ENCODE data around the gene MYO9B.

Gene MYO9B

DNA sequence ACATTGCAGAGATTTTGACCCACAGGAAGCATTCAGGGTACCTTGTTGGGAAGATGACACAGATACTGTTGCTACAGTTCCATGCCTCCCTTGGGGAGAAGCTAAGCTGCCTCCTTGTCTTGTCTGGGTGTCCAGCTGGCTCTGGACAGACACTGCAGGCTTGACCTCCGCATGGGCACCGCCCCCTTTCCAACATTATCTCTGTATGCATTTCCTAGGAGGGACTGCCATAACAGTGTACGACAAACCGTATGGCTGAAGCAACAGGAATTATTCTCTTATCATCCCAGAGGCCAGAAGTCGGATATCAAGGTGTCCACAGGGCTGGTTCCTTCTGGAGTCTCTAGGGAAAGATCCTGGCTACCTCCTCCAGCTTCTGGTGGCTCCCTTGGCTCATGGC is 72.6 kb downstream of the MYO9B start:
- TF ChIP-seq, protein P1, sequence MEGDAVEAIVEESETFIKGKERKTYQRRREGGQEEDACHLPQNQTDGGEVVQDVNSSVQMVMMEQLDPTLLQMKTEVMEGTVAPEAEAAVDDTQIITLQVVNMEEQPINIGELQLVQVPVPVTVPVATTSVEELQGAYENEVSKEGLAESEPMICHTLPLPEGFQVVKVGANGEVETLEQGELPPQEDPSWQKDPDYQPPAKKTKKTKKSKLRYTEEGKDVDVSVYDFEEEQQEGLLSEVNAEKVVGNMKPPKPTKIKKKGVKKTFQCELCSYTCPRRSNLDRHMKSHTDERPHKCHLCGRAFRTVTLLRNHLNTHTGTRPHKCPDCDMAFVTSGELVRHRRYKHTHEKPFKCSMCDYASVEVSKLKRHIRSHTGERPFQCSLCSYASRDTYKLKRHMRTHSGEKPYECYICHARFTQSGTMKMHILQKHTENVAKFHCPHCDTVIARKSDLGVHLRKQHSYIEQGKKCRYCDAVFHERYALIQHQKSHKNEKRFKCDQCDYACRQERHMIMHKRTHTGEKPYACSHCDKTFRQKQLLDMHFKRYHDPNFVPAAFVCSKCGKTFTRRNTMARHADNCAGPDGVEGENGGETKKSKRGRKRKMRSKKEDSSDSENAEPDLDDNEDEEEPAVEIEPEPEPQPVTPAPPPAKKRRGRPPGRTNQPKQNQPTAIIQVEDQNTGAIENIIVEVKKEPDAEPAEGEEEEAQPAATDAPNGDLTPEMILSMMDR (conservative IDR thresholded peaks at IDR 0.05; ENCODE audit: low read depth, low read length): no peak

DNA sequence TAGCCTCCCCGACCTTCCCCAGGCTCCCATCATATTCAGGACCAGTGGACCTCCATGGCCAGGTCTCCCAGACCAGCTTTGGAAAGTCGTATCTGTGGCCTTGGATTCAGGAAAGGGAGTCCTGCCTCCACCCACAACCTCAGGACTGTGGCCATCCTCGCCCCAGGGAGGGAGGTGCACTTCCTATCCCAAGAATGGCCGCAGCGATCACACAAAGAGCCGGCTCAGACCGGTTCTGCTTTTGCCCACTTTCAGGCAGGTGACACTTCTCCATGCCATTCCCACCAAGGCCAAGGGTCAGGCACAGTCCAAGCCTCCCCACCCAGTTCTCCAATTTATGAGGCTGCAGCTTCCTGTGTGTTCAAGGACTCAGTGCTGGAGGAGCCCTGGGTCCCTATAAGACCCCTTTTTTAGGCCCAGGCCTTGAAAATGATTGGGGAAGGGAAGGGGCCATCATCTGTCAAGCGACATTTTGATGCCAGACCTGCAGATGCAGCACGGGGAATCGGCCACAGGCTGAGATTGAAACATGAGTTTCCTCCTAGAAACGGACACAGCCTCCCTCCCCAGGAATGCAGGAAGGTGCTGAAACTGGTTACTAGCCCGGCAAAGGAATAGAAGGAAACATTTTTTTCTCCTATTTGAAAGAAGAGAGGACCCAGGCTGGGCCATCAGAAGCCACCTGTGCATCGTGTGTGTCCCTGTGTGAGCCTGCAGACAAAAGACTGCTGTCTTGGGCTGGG is 74.0 kb downstream of the MYO9B start:
- DNase-seq (ENCODE audit: low read depth): no peak
- TF ChIP-seq, protein P1 (conservative IDR thresholded peaks at IDR 0.05; ENCODE audit: low read depth, low read length): no peak
- H3K4me3 ChIP-seq (ENCODE audit: low read length): no peak overlapping the region

More for the DNA sequence above, 72.6 kb downstream of the MYO9B start:
- H3K4me3 ChIP-seq (ENCODE audit: low read length): no peak overlapping the region
- no peak for DNase-seq (ENCODE audit: low read depth)

DNA sequence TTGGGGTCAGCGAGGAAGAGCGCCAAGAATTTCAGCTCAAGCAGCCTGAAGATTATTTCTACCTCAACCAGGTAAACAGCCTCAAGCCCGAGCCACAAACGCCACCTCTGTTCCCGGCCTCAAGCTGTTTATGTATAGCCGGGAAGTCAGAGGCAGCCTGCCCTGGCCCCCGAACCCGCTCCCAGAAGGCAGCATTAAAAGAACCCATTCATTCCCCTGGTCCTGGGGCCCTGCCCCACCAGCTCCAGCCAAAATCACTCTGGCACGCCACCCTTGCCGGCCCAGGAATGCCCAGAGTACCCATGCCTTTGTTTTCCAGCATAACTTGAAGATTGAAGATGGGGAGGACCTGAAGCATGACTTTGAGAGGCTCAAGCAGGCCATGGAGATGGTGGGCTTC is 78.4 kb downstream of the MYO9B start:
- no peak for DNase-seq (ENCODE audit: low read depth)
- H3K4me3 ChIP-seq (ENCODE audit: low read length): no peak overlapping the region
- TF ChIP-seq, protein P1 (conservative IDR thresholded peaks at IDR 0.05; ENCODE audit: low read depth, low read length): no peak

DNA sequence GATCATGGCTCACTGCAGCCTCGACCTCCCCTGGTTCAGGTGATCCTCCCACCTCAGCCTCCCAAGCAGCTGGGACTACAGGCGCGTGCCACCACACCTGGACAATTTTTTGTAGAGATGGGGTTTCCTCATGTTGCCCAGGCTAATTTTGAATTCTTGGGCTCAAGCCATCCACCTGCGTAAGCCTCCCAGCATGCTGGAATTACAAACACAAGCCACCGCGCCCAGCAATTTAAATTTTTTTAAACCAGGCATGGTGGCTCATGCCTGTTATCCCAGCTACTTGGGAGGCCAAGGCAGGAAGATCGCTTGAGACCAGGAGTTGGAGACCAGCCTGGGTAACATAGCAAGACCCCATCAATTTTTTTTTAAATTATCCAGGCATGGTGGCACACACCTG is 79.7 kb downstream of the MYO9B start:
- TF ChIP-seq, protein P1 (conservative IDR thresholded peaks at IDR 0.05; ENCODE audit: low read depth, low read length): no peak
- no peak for DNase-seq (ENCODE audit: low read depth)
- H3K4me3 ChIP-seq (ENCODE audit: low read length): no peak overlapping the region

DNA sequence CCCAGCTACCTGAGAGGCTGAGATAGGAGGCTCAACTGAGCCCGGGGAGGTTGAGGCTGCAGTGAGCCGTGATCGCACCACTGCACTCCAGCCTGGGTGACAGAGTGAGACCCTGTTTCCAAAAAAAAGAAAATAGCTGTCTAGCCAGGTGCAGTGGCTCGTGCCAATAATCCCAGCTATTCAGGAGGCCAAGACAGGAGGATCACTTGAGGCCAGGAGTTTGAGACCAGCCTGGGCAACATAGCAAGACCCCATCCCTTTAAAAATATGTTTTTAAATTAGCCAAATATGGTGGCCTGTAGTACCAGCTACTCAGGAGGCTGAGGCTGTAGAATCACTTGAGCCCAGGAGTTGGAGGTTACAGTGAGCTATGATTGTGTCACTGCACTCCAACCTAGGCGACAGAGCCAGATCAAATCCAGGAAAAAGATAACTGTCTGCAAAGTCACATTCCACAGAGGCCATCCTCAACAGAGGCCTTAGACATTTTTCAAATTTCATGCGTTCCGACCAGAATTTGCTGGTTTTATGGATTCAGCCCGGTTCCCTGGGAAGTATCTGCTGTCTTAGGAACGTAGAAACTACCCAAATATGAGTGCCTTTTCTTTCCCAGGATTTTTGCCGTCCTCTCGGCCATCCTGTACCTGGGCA is 80.8 kb downstream of the MYO9B start:
- TF ChIP-seq, protein P1 (conservative IDR thresholded peaks at IDR 0.05; ENCODE audit: low read depth, low read length): no peak
- no peak for DNase-seq (ENCODE audit: low read depth)
- H3K4me3 ChIP-seq (ENCODE audit: low read length): no peak overlapping the region

DNA sequence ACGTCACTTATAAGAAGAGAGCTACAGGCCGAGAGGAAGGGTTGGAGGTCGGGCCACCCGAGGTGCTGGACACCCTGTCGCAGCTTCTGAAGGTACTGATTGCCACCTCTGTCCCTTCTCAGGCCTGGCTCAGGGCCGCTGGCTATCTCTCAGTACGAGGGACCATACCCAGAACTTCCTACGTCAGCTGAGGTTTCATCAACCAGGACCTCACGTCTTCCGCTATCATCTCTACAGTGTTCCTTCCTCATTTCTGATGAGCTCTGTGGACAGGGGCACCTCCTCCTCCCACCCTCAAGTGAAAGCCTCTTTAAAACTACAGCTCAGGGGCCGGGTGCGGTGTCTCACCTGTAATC is 81.3 kb downstream of the MYO9B start:
- TF ChIP-seq, protein P1 (conservative IDR thresholded peaks at IDR 0.05; ENCODE audit: low read depth, low read length): no peak
- no peak for DNase-seq (ENCODE audit: low read depth)
- H3K4me3 ChIP-seq (ENCODE audit: low read length): no peak overlapping the region

DNA sequence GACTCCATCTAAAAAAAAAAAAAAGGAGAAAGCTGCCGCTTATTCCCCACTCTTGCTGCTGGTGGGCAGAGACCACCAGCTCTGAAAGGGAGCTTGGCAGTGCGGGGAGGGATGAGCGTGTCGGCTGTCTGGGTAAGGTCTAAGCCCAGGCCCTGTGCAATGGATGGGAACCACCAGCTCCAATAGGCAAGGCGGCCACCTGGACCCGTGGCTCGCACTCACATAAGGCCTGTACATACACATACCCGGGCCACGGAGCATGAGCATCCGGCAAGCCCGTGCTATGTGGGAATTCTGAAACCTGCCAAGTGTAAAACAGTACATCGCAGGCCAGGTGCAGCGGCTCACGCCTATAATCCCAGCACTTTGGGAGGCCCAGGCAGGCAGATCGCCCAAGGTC is 83.0 kb downstream of the MYO9B start:
- no peak overlapping the region for H3K4me3 ChIP-seq (ENCODE audit: low read length)
- TF ChIP-seq, protein P1 (conservative IDR thresholded peaks at IDR 0.05; ENCODE audit: low read depth, low read length): no peak
- DNase-seq (ENCODE audit: low read depth): no peak

All from retinal pigment epithelial cell (primary cell).